Psoas muscle (tissue), 8 donors: Measurements from ENCODE around the gene DPYSL3. TPM values are rescaled to one million over a fixed set of nuclear protein-coding genes. Genes with fewer than 3 reads are reported as not detected.

Experiments
- ATAC-seq, 4 donors: fragments of 200-7000 bp; cut with Tn5 transposase; one replicate each; pipeline ENCODE4 v1.9.1; 2020; ENCODE audit warnings: moderate library complexity in 3 of 4, mild to moderate bottlenecking in 2 of 4
- DNase-seq, 2 donors: peaks; one replicate each; pipeline ENCODE4 v3.0.0-alpha.2; 2020
- H3K27ac ChIP-seq: fragments of 200-600 bp; one replicate; pipeline ENCODE4 v1.8.0; 2022
- H3K27me3 ChIP-seq, 3 donors: fragments of 200-600 bp in 1 of 3; one replicate each; pipeline versions ENCODE4 v1.6.1 to v1.8.0; 2013 to 2022; ENCODE audit warnings: low read length in 2 of 3, mild to moderate bottlenecking in 2 of 3, moderate library complexity in 1 of 3; ENCODE audit not compliant: insufficient read depth in 3 of 3
- H3K36me3 ChIP-seq, 2 donors: fragments of 200-600 bp in 1 of 2; one replicate each; pipeline versions ENCODE4 v1.6.1 to v1.8.0; 2013 to 2022; ENCODE audit warnings: low read depth in 1 of 2, mild to moderate bottlenecking in 1 of 2, moderate library complexity in 1 of 2; ENCODE audit not compliant: insufficient read depth in 1 of 2
- H3K4me1 ChIP-seq: fragments of 200-600 bp; one replicate; pipeline ENCODE4 v1.8.0; 2022
- H3K4me3 ChIP-seq: fragments of 200-600 bp; one replicate; pipeline ENCODE4 v1.8.0; 2022; ENCODE audit warnings: mild to moderate bottlenecking
- H3K9me3 ChIP-seq: fragments of 200-600 bp; one replicate; pipeline ENCODE4 v1.8.0; 2022
- WGBS, 3 donors: extraction: QIAGEN DNeasy Blood & Tissue Kit; methylation state at CpG; one replicate each; pipeline versions ENCODE4 v1.1.6 to v1.1.7; 2013; 5-methylcytosine and 5-hydroxymethylcytosine counted together
- intact Hi-C, 2 donors: fragments of 100-400 bp; cut with DNase I; formaldehyde crosslinking; loops; one replicate each; pipeline versions ENCODE4 v1.11.0 to v1.14.2; 2022
- polyA plus RNA-seq, 3 donors: library from polyadenylated mRNA; stranded (reverse); fragments of 200-250 nt; gene quantifications; one replicate each; pipeline ENCODE4 v1.2.3, GENCODE V29; 2013
- total RNA-seq, 4 donors: library from RNA; stranded (reverse); fragmentation: NEBNext Ultra II Directional in 2 of 4; extraction: Animal tissue kit (Norgen Biotek cat#: 25700) in 2 of 4; gene quantifications; one replicate each; pipeline versions ENCODE4 v1.2.1 to v1.2.4, GENCODE V29; 2021 to 2023
- TF ChIP-seq, protein P1 (sequence below): fragments of 200-600 bp; IDR thresholded peaks from one replicate; pipeline ENCODE4 v1.8.0; 2022; ENCODE audit warnings: antibody characterized with exemption
- donor health status: healthy with polysubstance abuse.
- donor health status: DM: no; HTN: no; CAD: no; lungs with moderate emphysema.
- donor health status: Bipolar disorder and iron deficiency.
- donor health status: healthy.
- donor health status: DM: yes; HTN: yes; CAD: no.
- donor health status: DM: no; HTN: no; CAD: no.
- donor health status: DM: no; HTN: no; CAD: no.
- donor health status: DM: yes; HTN: yes; CAD: no.

The DPYSL3 gene
- total and polyA plus RNA-seq, 7 donors = 8.8 to 58.5 (median 18.0) TPM

DNA sequence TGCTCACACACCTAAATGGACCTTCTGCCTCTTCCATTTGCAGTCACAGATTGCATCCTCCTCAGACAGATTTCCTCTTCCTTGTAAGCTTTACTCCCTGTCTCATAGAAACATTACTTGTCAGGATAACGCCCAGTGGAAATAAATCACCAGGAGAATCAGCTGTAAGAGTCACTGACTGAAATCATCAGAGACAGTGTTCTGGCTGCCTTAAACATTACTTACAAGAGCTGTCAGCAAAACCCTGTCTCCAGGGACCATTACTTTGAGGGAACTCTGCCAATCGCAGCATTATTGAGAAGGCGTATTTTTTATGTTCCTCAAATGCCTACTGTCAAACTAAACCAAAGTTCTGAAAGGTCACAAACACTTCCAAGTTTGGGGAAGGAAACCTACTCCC lies 5.9 kb downstream of the DPYSL3 start:
- Histone ChIP-seq H3K36me3 (peaks cover 0 to 2% of the 10 kb centered on the region in 2 donors), H3K9me3 (no peaks in the 10 kb centered on the region), H3K27ac (no peak overlapping the region), H3K4me3 (no peak overlapping the region), H3K27me3 (no peaks in the 10 kb centered on the region), H3K4me1 (no peaks in the 10 kb centered on the region)
- TF ChIP-seq, protein P1, sequence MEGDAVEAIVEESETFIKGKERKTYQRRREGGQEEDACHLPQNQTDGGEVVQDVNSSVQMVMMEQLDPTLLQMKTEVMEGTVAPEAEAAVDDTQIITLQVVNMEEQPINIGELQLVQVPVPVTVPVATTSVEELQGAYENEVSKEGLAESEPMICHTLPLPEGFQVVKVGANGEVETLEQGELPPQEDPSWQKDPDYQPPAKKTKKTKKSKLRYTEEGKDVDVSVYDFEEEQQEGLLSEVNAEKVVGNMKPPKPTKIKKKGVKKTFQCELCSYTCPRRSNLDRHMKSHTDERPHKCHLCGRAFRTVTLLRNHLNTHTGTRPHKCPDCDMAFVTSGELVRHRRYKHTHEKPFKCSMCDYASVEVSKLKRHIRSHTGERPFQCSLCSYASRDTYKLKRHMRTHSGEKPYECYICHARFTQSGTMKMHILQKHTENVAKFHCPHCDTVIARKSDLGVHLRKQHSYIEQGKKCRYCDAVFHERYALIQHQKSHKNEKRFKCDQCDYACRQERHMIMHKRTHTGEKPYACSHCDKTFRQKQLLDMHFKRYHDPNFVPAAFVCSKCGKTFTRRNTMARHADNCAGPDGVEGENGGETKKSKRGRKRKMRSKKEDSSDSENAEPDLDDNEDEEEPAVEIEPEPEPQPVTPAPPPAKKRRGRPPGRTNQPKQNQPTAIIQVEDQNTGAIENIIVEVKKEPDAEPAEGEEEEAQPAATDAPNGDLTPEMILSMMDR = no peak
- DNase-seq (peak in 1 of 2 donors; percentile 40), ATAC-seq (peak in 2 of 4 donors; percentile 44 to 51)
- intact Hi-C loops = loop anchor here in 1 of 2 donors (5.0 kb wide), 1 partner anchor 37 kb away; no protein-coding TSS in a partner anchor
- WGBS, 3 donors = 17 to 32% (median 25%) methylated on average over 3 of the region's 3 CpGs

GRCh38 chr5:147490989-147491388 lies 18.9 kb downstream of the DPYSL3 start:
- 76 to 87% (median 78%) methylated on average over 3 of the region's 3 CpGs for WGBS, 3 donors
- H3K9me3 ChIP-seq = no peaks in the 10 kb centered on the region
- intact Hi-C loops = no loop called here
- ATAC-seq (no peak), DNase-seq (no peak)
- no peaks in the 10 kb centered on the region for H3K4me1 ChIP-seq
- no peaks in the 10 kb centered on the region for H3K36me3 ChIP-seq
- H3K4me3 ChIP-seq = no peak overlapping the region
- H3K27me3 ChIP-seq = no peaks in the 10 kb centered on the region
- TF ChIP-seq, protein P1 = no peak
- H3K27ac ChIP-seq = no peak overlapping the region

DNA sequence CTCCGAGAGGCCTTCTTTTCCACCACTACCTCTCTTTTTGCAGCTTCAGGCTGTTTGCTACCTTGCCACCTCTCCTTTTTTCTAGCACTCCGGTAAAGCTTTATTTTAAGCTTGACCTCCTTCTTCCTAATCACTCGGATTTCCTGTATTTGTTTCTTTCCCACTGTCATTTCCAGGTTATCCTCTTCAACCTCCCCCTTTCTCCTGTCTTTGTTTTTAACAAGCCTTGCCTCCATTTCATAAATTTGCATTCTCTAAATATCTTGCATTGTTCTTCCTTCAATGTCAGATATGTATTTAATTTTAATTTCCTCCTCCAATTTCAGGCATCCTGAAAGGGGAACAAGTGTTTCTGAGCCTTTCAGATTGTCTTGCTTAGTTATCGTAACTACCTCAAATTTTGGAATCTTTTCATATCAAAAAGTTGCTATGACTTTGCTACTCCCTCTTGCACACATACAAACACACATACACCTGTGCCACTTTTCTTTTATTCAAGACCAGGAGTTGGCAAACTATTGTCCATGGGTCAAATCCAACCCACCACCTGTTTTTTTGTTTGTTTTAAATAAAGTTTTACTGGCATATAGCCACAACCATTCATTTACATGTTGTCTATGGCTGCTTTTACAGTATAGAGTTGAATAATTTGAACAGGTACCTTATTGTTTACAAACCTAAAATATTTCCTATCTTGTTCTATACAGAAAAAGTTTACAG lies 22.7 kb downstream of the DPYSL3 start:
- no peaks in the 10 kb centered on the region for H3K36me3 ChIP-seq
- H3K27ac ChIP-seq = no peak overlapping the region
- no peaks in the 10 kb centered on the region for H3K27me3 ChIP-seq
- no peaks in the 10 kb centered on the region for H3K4me1 ChIP-seq
- intact Hi-C loops = no loop called here
- TF ChIP-seq, protein P1 = no peak
- DNase-seq = no peak
- no peaks in the 10 kb centered on the region for H3K9me3 ChIP-seq
- no peak for ATAC-seq
- no peak overlapping the region for H3K4me3 ChIP-seq
- WGBS, 3 donors = 58 to 73% (median 60%) methylated on average over 4 of the region's 4 CpGs

GRCh38 chr5:147485814-147486213 lies 24.1 kb downstream of the DPYSL3 start:
- ATAC-seq = no peak

More at GRCh38 chr5:147485814-147486213, 24.1 kb downstream of the DPYSL3 start:
- WGBS, 3 donors = 96 to 99% (median 96%) methylated on average over 2 of the region's 2 CpGs
- no peaks in the 10 kb centered on the region for H3K4me1 ChIP-seq
- H3K27ac ChIP-seq = no peak overlapping the region
- intact Hi-C loops = no loop called here
- no peaks in the 10 kb centered on the region for H3K27me3 ChIP-seq
- H3K4me3 ChIP-seq = no peak overlapping the region
- TF ChIP-seq, protein P1 = no peak
- no peaks in the 10 kb centered on the region for H3K36me3 ChIP-seq
- DNase-seq = no peak
- no peaks in the 10 kb centered on the region for H3K9me3 ChIP-seq
